Adrenal gland (tissue), 12 donors: ENCODE measurements around the gene CHRD. TPM values are rescaled to one million over a fixed set of nuclear protein-coding genes. Genes with fewer than 3 reads are reported as not detected.
A peak's percentile ranks its signal among the peaks of the same experiment; 100 is the strongest.
"Not testable (repeated sequence)": the region's sequence is repeated elsewhere in the genome, so short reads cannot be mapped to it uniquely, and the experiment has no call there.

Experiments used
- DNase-seq, 7 donors: peaks; one replicate each; pipeline ENCODE4 v3.0.0-alpha.2; 2019 to 2020
- H3K27ac ChIP-seq, 5 donors: fragments of 200-600 bp; sonication (generic) in 4 of 5; 1 replicate in 3 of 5; 2 replicates in 2 of 5; pipeline versions ENCODE4 v1.5.1 to v1.8.0; 2016 to 2020; ENCODE audit warnings: mild to moderate bottlenecking in 1 of 5
- H3K27me3 ChIP-seq: fragments of 200-600 bp; 2 replicates; pipeline ENCODE4 v1.8.0; 2021
- H3K36me3 ChIP-seq, 2 donors: fragments of 200-600 bp; replicated peaks in 1 of 2; 1 replicate in 1 of 2; 2 replicates in 1 of 2; pipeline versions ENCODE4 v1.5.1 to v1.8.0; 2018 to 2022
- H3K4me1 ChIP-seq, 2 donors: fragments of 200-600 bp; replicated peaks in 1 of 2; 1 replicate in 1 of 2; 2 replicates in 1 of 2; pipeline versions ENCODE4 v1.5.1 to v1.8.0; 2018 to 2021
- H3K4me3 ChIP-seq, 4 donors: fragments of 200-600 bp; sonication (generic) in 3 of 4; one replicate each; pipeline ENCODE4 v1.5.1; 2016 to 2018
- H3K9me3 ChIP-seq, 3 donors: fragments of 200-600 bp; sonication (generic) in 1 of 3; replicated peaks in 1 of 3; 1 replicate in 2 of 3; 2 replicates in 1 of 3; pipeline versions ENCODE4 v1.5.1 to v1.8.0; 2016 to 2021
- CTCF ChIP-seq, 6 experiments: fragments of 450-650 bp in 4 of 6; fragments of 200-600 bp in 2 of 6; sonication (generic) in 1 of 6; IDR thresholded peaks; 1 replicate in 5 of 6; 2 replicates in 1 of 6; pipeline versions ENCODE4 v1.5.1 to v1.8.0; 2016 to 2021; ENCODE audit warnings: antibody characterized with exemption in 6 of 6, mild to moderate bottlenecking in 2 of 6, moderate library complexity in 1 of 6
- POLR2A ChIP-seq, 2 donors: fragments of 450-650 bp; IDR thresholded peaks; one replicate each; pipeline ENCODE4 v1.6.1; 2017; ENCODE audit warnings: antibody characterized with exemption in 2 of 2, mild to moderate bottlenecking in 2 of 2, moderate library complexity in 1 of 2
- WGBS, 4 donors: extraction: QIAGEN DNeasy Blood & Tissue Kit in 2 of 4; methylation state at CpG; one replicate each; pipeline versions ENCODE4 v1.1.5 to v1.1.7; 2013 to 2017; 5-methylcytosine and 5-hydroxymethylcytosine counted together
- intact Hi-C, 2 donors: fragments of 100-400 bp; cut with DNase I; formaldehyde crosslinking; loops; one replicate each; pipeline versions ENCODE4 v1.14.1 to v1.15.0; 2022 to 2023
- polyA plus RNA-seq, 3 donors: library from polyadenylated mRNA; stranded (reverse); fragments of 200-250 nt in 2 of 3; fragments of 350-450 nt in 1 of 3; fragmentation: Illumina TruSeq in 1 of 3; extraction: RNeasy Lipid Tissue Mini Kit (QIAGEN cat#74804) in 1 of 3; gene quantifications; one replicate each; pipeline ENCODE4 v1.2.3, GENCODE V29; 2013 to 2014
- total RNA-seq, 9 donors: library from RNA; depleted of rRNA in 4 of 9; stranded (reverse); fragments of >200 nt in 4 of 9; fragments of 120-200 nt in 1 of 9; fragmentation: NEBNext Ultra II Directional in 1 of 9; extraction: Animal tissue kit (Norgen Biotek cat#: 25700) in 1 of 9; gene quantifications; one replicate each; pipeline versions ENCODE4 v1.1.0 to v1.2.4, GENCODE V29; 2013 to 2023
- donor health status: healthy with polysubstance abuse.
- donor health status: Bipolar disorder and iron deficiency.
- donor health status: DM: yes; HTN: yes; CAD: no.
- donor health status: DM: no; HTN: no; CAD: no.
- donor health status: DM: no; HTN: no; CAD: no.
- donor health status: DM: yes; HTN: yes; CAD: no.

Gene CHRD
- total and polyA plus RNA-seq, 12 donors, result 1.1 to 101 (median 23.7) TPM

GRCh38 chr3:184339001-184339400, 40.9 kb upstream of the CHRD start:
- peak overlapping the region in 2 of 5 donors; percentile 97 to 98 for H3K27ac ChIP-seq
- DNase-seq, result no peak
- peaks cover 0 to 41% of the 10 kb centered on the region in 2 donors for H3K36me3 ChIP-seq
- 68 to 77% (median 74%) methylated on average over 8 of the region's 8 CpGs for WGBS, 4 donors
- TF ChIP-seq CTCF (IDR thresholded peaks at IDR 0.05) (no peak), POLR2A (IDR thresholded peaks at IDR 0.05) (no peak)
- intact Hi-C loops, result no loop called here
- H3K4me3 ChIP-seq, result peak overlapping the region in 1 of 4 donors; percentile 5
- H3K4me1 ChIP-seq, result peaks cover 13 to 37% of the 10 kb centered on the region in 2 donors
- H3K27me3 ChIP-seq, result no peaks in the 10 kb centered on the region
- no peaks in the 10 kb centered on the region for H3K9me3 ChIP-seq

- peaks cover 13 to 32% of the 10 kb centered on the region in 2 donors for H3K4me1 ChIP-seq
- 88 to 95% (median 93%) methylated on average over 16 to 19 of the region's 19 CpGs for WGBS, 4 donors
- H3K4me3 ChIP-seq, result not testable (repeated sequence)
These were observed 40.3 kb upstream of the CHRD start for GRCh38 chr3:184339451-184340135.

GRCh38 chr3:184341925-184342324, 37.9 kb upstream of the CHRD start:
- peaks cover 0 to 36% of the 10 kb centered on the region in 2 donors for H3K36me3 ChIP-seq
- H3K27me3 ChIP-seq, result no peaks in the 10 kb centered on the region
- TF ChIP-seq CTCF (IDR thresholded peaks at IDR 0.05) (no peak), POLR2A (IDR thresholded peaks at IDR 0.05) (no peak)
- no peak overlapping the region for H3K27ac ChIP-seq
- intact Hi-C loops, result loop anchor here in 1 of 2 donors (5.0 kb wide), 1 partner anchor 35 kb away; no protein-coding TSS in a partner anchor
- no peak for DNase-seq
- peaks cover 12 to 29% of the 10 kb centered on the region in 2 donors for H3K4me1 ChIP-seq
- WGBS, 4 donors, result 72 to 86% (median 78%) methylated on average over 7 of the region's 7 CpGs
- no peaks in the 10 kb centered on the region for H3K9me3 ChIP-seq
- no peak overlapping the region for H3K4me3 ChIP-seq

More at GRCh38 chr3:184339451-184340135, 40.3 kb upstream of the CHRD start:
- H3K36me3 ChIP-seq, result peaks cover 0 to 40% of the 10 kb centered on the region in 2 donors
- H3K9me3 ChIP-seq, H3K27me3 ChIP-seq, DNase-seq: not testable (repeated sequence)
- peak overlapping the region in 1 of 5 donors; percentile 97 for H3K27ac ChIP-seq
- intact Hi-C loops, result loop anchor here in 1 of 2 donors (5.0 kb wide), 1 partner anchor 32 kb away; no protein-coding TSS in a partner anchor

GRCh38 chr3:184343200-184343876, 36.5 kb upstream of the CHRD start:
- TF ChIP-seq POLR2A (IDR thresholded peaks at IDR 0.05) (no peak), CTCF (IDR thresholded peaks at IDR 0.05) (no peak)
- H3K4me3 ChIP-seq, result no peak overlapping the region
- H3K36me3 ChIP-seq, result peaks cover 0 to 36% of the 10 kb centered on the region in 2 donors
- intact Hi-C loops, result loop anchor here in 1 of 2 donors (5.0 kb wide), 1 partner anchor 36 kb away; no protein-coding TSS in a partner anchor
- H3K27ac ChIP-seq, result no peak overlapping the region
- no peaks in the 10 kb centered on the region for H3K27me3 ChIP-seq
- H3K4me1 ChIP-seq, result peaks cover 6 to 15% of the 10 kb centered on the region in 2 donors
- DNase-seq, result no peak
- 69 to 75% (median 71%) methylated on average over 4 to 5 of the region's 5 CpGs for WGBS, 4 donors
- H3K9me3 ChIP-seq, result no peaks in the 10 kb centered on the region
